HFF-Myc (cell line): ENCODE data around the gene ADH4.

Experiments
- DNase-seq: peaks from one replicate; pipeline ENCODE4 v3.0.0-alpha.2; 2011; ENCODE audit warnings: low read depth; ENCODE audit errors: extremely low read depth
- H3K4me3 ChIP-seq: replicated peaks from 2 replicates; pipeline ENCODE4 v1.5.1; 2011; ENCODE audit warnings: low read depth, mild to moderate bottlenecking, control low read depth, low read length
- CTCF ChIP-seq: IDR thresholded peaks from 2 replicates; pipeline ENCODE4 v1.5.1; 2012; ENCODE audit warnings: mild to moderate bottlenecking, low read depth, low read length, control low read depth; ENCODE audit errors: missing control alignments

Gene ADH4

GRCh38 chr4:99179178-99179577 lies 35.1 kb upstream of the ADH4 start:
- no peak for DNase-seq
- no peak for TF ChIP-seq CTCF
- no peak overlapping the region for H3K4me3 ChIP-seq

DNA sequence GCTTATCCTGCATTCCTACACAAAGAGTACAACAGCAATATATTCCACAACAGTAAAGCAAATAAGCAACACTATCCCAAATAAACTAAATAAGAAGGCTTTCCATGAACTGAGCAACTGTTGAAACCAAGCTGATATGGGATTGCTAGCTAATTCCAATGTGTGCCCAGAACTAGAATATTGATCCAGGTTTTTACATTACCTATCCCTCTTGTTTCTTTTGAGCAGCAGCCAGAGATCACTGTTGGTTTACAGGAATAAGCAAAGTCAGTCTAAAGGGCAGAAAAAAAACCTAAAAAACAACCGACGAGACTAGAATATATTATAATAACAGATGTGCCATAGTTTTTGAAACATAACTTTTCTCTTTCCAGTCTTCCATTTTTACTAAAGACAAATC lies 22.4 kb upstream of the ADH4 start:
- H3K4me3 ChIP-seq, result no peak overlapping the region
- DNase-seq, result no peak
- no peak for TF ChIP-seq CTCF

DNA sequence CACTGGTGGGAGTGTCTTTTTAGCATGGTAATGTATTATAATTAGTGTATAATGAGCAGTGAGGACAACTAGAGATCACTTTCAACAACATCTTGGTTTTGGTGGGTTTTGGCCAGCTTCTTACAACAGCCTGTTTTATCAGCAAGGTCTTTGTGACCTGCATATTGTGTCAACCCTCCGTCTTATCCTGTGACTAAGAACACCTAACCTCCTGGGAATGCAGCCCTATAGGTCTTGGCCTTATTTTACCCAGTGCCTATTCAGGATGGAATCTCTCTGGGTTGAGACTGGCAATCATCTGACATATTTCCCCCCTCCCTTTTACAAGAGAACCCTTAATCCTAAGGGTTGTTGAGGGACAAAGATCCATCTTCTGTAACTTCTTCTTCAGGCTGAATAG lies 21.9 kb upstream of the ADH4 start:
- H3K4me3 ChIP-seq, result no peak overlapping the region
- TF ChIP-seq CTCF, result no peak
- no peak for DNase-seq

DNA sequence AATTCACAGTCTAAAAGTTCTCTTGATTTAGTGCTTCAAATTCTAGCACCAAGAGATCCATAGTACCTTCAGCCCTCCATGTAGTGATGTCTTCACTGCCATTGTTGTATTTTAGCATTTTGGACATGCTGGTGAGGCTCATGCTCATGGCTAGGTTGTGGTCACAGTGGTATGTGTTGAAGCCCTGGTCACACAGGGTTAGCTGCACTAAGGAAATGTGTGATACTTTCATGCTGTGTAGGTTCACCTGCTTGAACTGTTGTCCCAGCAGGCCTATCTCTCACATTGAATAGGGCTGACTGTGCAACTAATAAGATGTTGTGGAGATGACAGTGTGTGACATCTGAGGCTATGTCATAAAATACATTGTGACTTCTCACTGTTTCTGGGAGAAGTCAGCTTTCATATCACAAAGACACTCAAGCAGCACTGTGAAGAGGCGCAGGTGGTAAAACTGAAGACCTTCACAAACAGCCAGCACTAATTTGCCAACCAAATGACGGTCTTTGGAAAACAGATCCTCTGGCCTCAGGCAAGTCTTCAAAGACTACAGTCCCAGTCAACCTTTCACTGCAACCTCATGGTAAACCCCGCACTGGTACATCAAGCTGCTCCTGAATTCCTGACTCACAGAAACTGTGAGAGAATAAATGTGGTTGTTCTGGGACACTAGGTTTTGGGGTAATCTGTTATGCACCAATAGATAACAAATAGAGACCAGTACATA lies 17.4 kb upstream of the ADH4 start:
- DNase-seq, result no peak
- no peak overlapping the region for H3K4me3 ChIP-seq
- TF ChIP-seq CTCF, result no peak

GRCh38 chr4:99159699-99160098 lies 15.6 kb upstream of the ADH4 start:
- no peak for DNase-seq
- H3K4me3 ChIP-seq, result no peak overlapping the region
- TF ChIP-seq CTCF, result no peak

DNA sequence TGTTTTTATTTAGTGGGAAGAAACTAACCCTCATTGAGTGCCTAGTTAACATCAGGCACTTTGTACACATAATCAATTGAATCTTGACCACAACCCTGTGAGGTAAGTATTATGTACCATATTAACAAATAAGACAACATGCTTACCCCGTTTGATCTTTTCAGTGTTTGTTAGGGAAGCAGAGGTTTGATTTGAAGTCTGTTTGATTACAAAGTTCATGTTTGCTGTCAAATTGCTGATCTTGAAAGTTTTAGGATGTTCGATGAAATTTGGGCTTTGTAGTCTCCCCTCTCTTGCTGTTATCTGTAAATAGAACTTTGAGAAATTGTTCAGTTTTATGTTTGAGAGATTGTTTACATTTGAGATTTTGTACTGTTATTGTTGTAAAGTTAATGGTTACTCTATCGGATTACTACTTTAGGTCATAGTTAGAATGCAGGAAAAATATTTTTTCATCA lies 13.4 kb upstream of the ADH4 start:
- no peak for DNase-seq
- no peak overlapping the region for H3K4me3 ChIP-seq
- no peak for TF ChIP-seq CTCF

DNA sequence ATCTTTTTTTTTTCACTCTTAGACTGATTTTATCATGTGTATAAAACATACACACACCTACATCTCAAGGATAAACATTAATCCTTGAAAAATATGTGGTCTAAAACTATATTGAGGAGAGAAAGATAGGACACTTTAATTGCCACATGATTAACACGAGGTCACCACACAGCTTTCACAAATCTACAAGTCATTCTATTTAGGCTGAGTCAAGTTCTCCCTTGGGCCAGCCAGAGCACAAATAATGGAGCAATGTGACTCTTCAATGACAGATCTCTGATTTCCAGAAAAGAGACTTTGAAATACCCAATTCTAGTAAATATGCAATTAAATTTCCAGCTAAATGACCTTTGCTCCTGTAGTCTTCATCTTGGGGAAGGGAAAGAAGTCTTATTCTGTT lies 12.9 kb upstream of the ADH4 start:
- H3K4me3 ChIP-seq, result no peak overlapping the region
- TF ChIP-seq CTCF, result no peak
- no peak for DNase-seq
